GM12878 (cell line): ENCODE measurements around the gene PPP4R4.

Source experiments
- CREB1 ChIP-seq: IDR thresholded peaks from 2 replicates; pipeline ENCODE4 v1.6.1; 2012; ENCODE audit warnings: low read depth, mild to moderate bottlenecking, inconsistent platforms
- HDAC6 ChIP-seq: fragments of 200-600 bp; sonication (generic); IDR thresholded peaks from one replicate; pipeline ENCODE4 v1.8.0; 2017; ENCODE audit warnings: antibody characterized with exemption; ENCODE audit not compliant: unreplicated experiment
- MXI1 ChIP-seq: fragments of 150-350 bp; IDR thresholded peaks from 2 replicates; pipeline ENCODE4 v1.6.1; 2011; ENCODE audit warnings: low read depth, mild to moderate bottlenecking, inconsistent platforms, low read length, improper control_type of control experiment
- RAD51 ChIP-seq: fragments of 450-650 bp; IDR thresholded peaks from 2 replicates; pipeline ENCODE4 v1.6.1; 2016; ENCODE audit warnings: moderate library complexity, mild to moderate bottlenecking, inconsistent platforms
- TF ChIP-seq, protein P1 (sequence below), 3 experiments: IDR thresholded peaks in 2 of 3; conservative IDR thresholded peaks in 1 of 3; 2 replicates each; pipeline ENCODE4 v1.5.1; 2011; ENCODE audit warnings: low read depth in 3 of 3, low read length in 3 of 3, mild to moderate bottlenecking in 3 of 3, control low read depth in 2 of 3, moderate library complexity in 2 of 3, inconsistent platforms in 1 of 3, mixed read lengths in 1 of 3; ENCODE audit not compliant: control insufficient read depth in 2 of 3, insufficient read depth in 1 of 3; ENCODE audit errors: extremely low read depth in 1 of 3

DNA sequence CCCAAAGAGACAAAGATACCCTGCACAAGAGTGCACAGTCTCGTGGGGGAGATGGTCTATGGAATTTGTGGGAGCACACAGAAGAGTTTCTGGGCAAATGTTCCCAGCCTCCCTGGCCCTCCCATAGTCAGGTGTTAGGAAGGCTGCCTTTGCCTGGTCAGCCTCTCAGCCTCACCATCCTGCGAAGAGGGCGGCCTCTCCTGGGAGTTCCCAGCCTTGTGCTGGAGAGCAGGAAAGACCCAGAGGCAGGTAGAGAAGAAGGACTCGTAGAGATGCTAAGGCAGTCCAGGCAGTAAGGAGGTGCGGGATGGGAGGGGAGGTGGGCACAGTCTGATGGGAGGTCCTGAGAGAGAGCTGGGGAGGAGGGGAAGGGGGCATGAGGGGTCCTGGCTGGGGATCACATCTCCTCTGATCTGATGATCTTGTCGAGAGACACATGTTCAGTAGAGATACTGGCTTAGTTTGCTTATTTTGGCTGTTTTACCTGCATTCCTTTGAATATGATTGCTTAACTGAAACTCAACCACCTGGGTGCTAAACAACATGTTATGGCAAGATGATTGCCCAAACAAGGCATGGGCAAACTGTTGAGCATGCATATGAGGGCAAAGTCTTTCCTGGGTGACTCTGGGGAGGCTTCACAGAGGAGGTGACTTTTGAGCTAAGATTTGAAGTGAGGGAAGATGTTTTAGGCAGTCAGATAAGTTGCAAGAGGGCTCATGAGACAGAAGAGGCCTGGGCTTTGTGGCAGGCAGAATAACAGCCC lies 138.5 kb downstream of the PPP4R4 start:
- TF ChIP-seq, protein P1, sequence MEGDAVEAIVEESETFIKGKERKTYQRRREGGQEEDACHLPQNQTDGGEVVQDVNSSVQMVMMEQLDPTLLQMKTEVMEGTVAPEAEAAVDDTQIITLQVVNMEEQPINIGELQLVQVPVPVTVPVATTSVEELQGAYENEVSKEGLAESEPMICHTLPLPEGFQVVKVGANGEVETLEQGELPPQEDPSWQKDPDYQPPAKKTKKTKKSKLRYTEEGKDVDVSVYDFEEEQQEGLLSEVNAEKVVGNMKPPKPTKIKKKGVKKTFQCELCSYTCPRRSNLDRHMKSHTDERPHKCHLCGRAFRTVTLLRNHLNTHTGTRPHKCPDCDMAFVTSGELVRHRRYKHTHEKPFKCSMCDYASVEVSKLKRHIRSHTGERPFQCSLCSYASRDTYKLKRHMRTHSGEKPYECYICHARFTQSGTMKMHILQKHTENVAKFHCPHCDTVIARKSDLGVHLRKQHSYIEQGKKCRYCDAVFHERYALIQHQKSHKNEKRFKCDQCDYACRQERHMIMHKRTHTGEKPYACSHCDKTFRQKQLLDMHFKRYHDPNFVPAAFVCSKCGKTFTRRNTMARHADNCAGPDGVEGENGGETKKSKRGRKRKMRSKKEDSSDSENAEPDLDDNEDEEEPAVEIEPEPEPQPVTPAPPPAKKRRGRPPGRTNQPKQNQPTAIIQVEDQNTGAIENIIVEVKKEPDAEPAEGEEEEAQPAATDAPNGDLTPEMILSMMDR (IDR thresholded peaks at IDR 0.05 in 2 of 3, conservative IDR thresholded peaks at IDR 0.05 in 1 of 3; ENCODE audit: control insufficient read depth in 2 of 3, extremely low read depth in 1 of 3, insufficient read depth in 1 of 3, low read depth in 3 of 3, low read length in 3 of 3): no peak
- TF ChIP-seq HDAC6 (no peak), MXI1 (no peak), CREB1 (no peak), RAD51 (no peak)
